IMR-90 (cell line): ENCODE results near the gene UXS1.

Experiments used
- POLR2A ChIP-seq: IDR thresholded peaks from 2 replicates; pipeline ENCODE4 v1.6.1; 2012; ENCODE audit warnings: mild to moderate bottlenecking, low read depth, low read length
- RFX5 ChIP-seq: IDR thresholded peaks from 2 replicates; pipeline ENCODE4 v1.8.0; 2012; ENCODE audit warnings: low read depth, mild to moderate bottlenecking, low read length, moderate library complexity
- TF ChIP-seq, protein P1 (sequence below): conservative IDR thresholded peaks from 2 replicates; pipeline ENCODE4 v1.5.1; 2012; ENCODE audit warnings: mild to moderate bottlenecking, low read depth, low read length, improper control_type of control experiment

DNA sequence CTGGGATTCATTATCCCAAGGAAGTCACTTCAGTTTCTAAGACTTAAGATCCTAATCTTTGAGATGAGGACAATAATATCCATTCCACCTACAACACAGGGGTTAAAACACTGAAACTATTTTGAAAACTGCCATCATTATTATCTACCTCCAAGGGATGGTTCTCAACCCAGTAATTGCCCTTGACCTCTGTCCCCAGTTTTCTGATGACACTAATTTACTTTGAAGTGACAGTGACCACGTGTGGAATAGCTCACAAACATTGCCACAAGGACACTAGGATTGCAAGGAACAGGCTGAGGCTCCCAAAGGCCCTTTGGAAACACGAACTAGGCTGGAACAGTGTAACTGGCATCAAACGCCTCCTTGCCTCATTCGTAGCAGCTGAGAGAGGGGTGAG, 78.4 kb downstream of the UXS1 start:
- TF ChIP-seq, protein P1, sequence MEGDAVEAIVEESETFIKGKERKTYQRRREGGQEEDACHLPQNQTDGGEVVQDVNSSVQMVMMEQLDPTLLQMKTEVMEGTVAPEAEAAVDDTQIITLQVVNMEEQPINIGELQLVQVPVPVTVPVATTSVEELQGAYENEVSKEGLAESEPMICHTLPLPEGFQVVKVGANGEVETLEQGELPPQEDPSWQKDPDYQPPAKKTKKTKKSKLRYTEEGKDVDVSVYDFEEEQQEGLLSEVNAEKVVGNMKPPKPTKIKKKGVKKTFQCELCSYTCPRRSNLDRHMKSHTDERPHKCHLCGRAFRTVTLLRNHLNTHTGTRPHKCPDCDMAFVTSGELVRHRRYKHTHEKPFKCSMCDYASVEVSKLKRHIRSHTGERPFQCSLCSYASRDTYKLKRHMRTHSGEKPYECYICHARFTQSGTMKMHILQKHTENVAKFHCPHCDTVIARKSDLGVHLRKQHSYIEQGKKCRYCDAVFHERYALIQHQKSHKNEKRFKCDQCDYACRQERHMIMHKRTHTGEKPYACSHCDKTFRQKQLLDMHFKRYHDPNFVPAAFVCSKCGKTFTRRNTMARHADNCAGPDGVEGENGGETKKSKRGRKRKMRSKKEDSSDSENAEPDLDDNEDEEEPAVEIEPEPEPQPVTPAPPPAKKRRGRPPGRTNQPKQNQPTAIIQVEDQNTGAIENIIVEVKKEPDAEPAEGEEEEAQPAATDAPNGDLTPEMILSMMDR, result no peak
- no peak for TF ChIP-seq RFX5
- TF ChIP-seq POLR2A, result no peak
